Stimulated activated naive B cell treated with anti-CD40 and anti-IgM and Interleukin-4, amounts not matched to agents 10 μg/mL and 1 μg/mL and 100 μg/mL, for 72 hours (primary cell): Measurements from ENCODE around the gene ZNF532.
"Not testable (repeated sequence)": the region's sequence is repeated elsewhere in the genome, so short reads cannot be mapped to it uniquely, and the experiment has no call there.

ENCODE experiments used
- ATAC-seq, 2 donors: fragments of 150-1000 bp; cut with Tn5 transposase; replicated peaks; 2 replicates each; pipeline ENCODE4 v1.10.0; 2021; ENCODE audit warnings: moderate library complexity in 1 of 2
- DNase-seq: peaks from one replicate; pipeline ENCODE4 v3.0.0; 2021
- H3K27ac Mint-ChIP-seq: one replicate; pipeline ENCODE4 v1.8.0; 2022; ENCODE audit warnings: mild to moderate bottlenecking, mixed read lengths
- H3K27me3 Mint-ChIP-seq, 2 donors: one replicate each; pipeline ENCODE4 v1.8.0; 2022; ENCODE audit warnings: mixed read lengths in 2 of 2
- H3K36me3 Mint-ChIP-seq, 2 donors: one replicate each; pipeline ENCODE4 v1.8.0; 2022; ENCODE audit warnings: mixed read lengths in 2 of 2, mild to moderate bottlenecking in 1 of 2
- H3K4me1 Mint-ChIP-seq, 2 donors: one replicate each; pipeline ENCODE4 v1.8.0; 2022; ENCODE audit warnings: mixed read lengths in 2 of 2, mild to moderate bottlenecking in 1 of 2
- H3K4me3 Mint-ChIP-seq, 2 donors: one replicate each; pipeline ENCODE4 v1.8.0; 2022; ENCODE audit warnings: mild to moderate bottlenecking in 2 of 2, mixed read lengths in 2 of 2, moderate library complexity in 1 of 2
- H3K9me3 Mint-ChIP-seq, 2 donors: one replicate each; pipeline ENCODE4 v1.8.0; 2022; ENCODE audit warnings: mixed read lengths in 2 of 2, mild to moderate bottlenecking in 1 of 2

ZNF532 gene

GRCh38 chr18:58864146-58865032, at the start of gene ZNF532:
Gene ZNF532 (plus strand): TSS chr18:58864877. CDS start in a region left out here.
- peak within 1 kb of the TSS; percentile 72 to 78 for H3K4me3 Mint-ChIP-seq
- H3K27me3 Mint-ChIP-seq = peaks cover 0 to under 1% of the 10 kb centered on the region in 2 donors
- ATAC-seq = peak; percentile 30 to 33
- DNase-seq = no peak
- H3K9me3 Mint-ChIP-seq = peaks cover 0 to 4% of the 10 kb centered on the region in 2 donors
- H3K36me3 Mint-ChIP-seq = peaks cover 36 to 51% of the 10 kb centered on the region in 2 donors
- H3K4me1 Mint-ChIP-seq = peaks cover 26 to 34% of the 10 kb centered on the region in 2 donors
- peak within 1 kb of the TSS; percentile 92 for H3K27ac Mint-ChIP-seq

GRCh38 chr18:58819051-58819450, 45.6 kb upstream of the ZNF532 start:
- peaks cover 6 to 11% of the 10 kb centered on the region in 2 donors for H3K4me1 Mint-ChIP-seq
- H3K36me3 Mint-ChIP-seq = peaks cover 4 to 5% of the 10 kb centered on the region in 2 donors
- peaks cover 17 to 32% of the 10 kb centered on the region in 2 donors for H3K27me3 Mint-ChIP-seq
- peaks cover 7 to 9% of the 10 kb centered on the region in 2 donors for H3K9me3 Mint-ChIP-seq
- no peak overlapping the region for H3K4me3 Mint-ChIP-seq
- ATAC-seq (no peak), DNase-seq (no peak)
- H3K27ac Mint-ChIP-seq = no peak overlapping the region

GRCh38 chr18:58820251-58820650, 44.4 kb upstream of the ZNF532 start:
- Mint-ChIP-seq H3K9me3 (peaks cover 1 to 2% of the 10 kb centered on the region in 2 donors), H3K27me3 (peaks cover 17 to 41% of the 10 kb centered on the region in 2 donors), H3K4me3 (no peak overlapping the region), H3K36me3 (peaks cover 0 to 2% of the 10 kb centered on the region in 2 donors), H3K4me1 (peaks cover 0 to 6% of the 10 kb centered on the region in 2 donors), H3K27ac (no peak overlapping the region)
- no peak for DNase-seq
- ATAC-seq = no peak

GRCh38 chr18:58822944-58823343, 41.7 kb upstream of the ZNF532 start:
- Mint-ChIP-seq H3K27ac (no peak overlapping the region), H3K27me3 (peaks cover 17 to 45% of the 10 kb centered on the region in 2 donors), H3K9me3 (peaks cover 0 to 5% of the 10 kb centered on the region in 2 donors), H3K4me1 (peaks cover 1 to 10% of the 10 kb centered on the region in 2 donors), H3K4me3 (no peak overlapping the region), H3K36me3 (peaks cover 0 to 3% of the 10 kb centered on the region in 2 donors)
- no peak for ATAC-seq
- no peak for DNase-seq

GRCh38 chr18:58823412-58823811, 41.3 kb upstream of the ZNF532 start:
- no peak overlapping the region for H3K27ac Mint-ChIP-seq
- no peak overlapping the region for H3K4me3 Mint-ChIP-seq
- peaks cover 0 to 3% of the 10 kb centered on the region in 2 donors for H3K36me3 Mint-ChIP-seq
- H3K27me3 Mint-ChIP-seq = peaks cover 17 to 48% of the 10 kb centered on the region in 2 donors
- DNase-seq (no peak), ATAC-seq (no peak)
- H3K9me3 Mint-ChIP-seq = peaks cover 0 to 5% of the 10 kb centered on the region in 2 donors
- peaks cover 1 to 10% of the 10 kb centered on the region in 2 donors for H3K4me1 Mint-ChIP-seq

- H3K27me3 Mint-ChIP-seq = peaks cover 10 to 49% of the 10 kb centered on the region in 2 donors
- not testable (repeated sequence) for H3K36me3 Mint-ChIP-seq, H3K9me3 Mint-ChIP-seq, ATAC-seq, H3K4me1 Mint-ChIP-seq, H3K27ac Mint-ChIP-seq, H3K4me3 Mint-ChIP-seq, DNase-seq
Measured at GRCh38 chr18:58826926-58827325, 37.8 kb upstream of the ZNF532 start.

- Mint-ChIP-seq H3K4me1 (peaks cover 1 to 4% of the 10 kb centered on the region in 2 donors), H3K36me3 (peaks cover 1 to 3% of the 10 kb centered on the region in 2 donors), H3K27ac (no peak overlapping the region), H3K4me3 (no peak overlapping the region), H3K9me3 (peaks cover 0 to 5% of the 10 kb centered on the region in 2 donors), H3K27me3 (peaks cover 10 to 48% of the 10 kb centered on the region in 2 donors)
- DNase-seq = no peak
- ATAC-seq = no peak
Measured at GRCh38 chr18:58827428-58827827, 37.2 kb upstream of the ZNF532 start.

GRCh38 chr18:58827886-58828285, 36.8 kb upstream of the ZNF532 start:
- H3K27ac Mint-ChIP-seq = no peak overlapping the region
- H3K9me3 Mint-ChIP-seq = peaks cover 0 to 5% of the 10 kb centered on the region in 2 donors
- peaks cover 1 to 3% of the 10 kb centered on the region in 2 donors for H3K36me3 Mint-ChIP-seq
- H3K4me1 Mint-ChIP-seq = peaks cover 1 to 4% of the 10 kb centered on the region in 2 donors
- no peak overlapping the region for H3K4me3 Mint-ChIP-seq
- H3K27me3 Mint-ChIP-seq = peaks cover 5 to 43% of the 10 kb centered on the region in 2 donors
- ATAC-seq (no peak), DNase-seq (no peak)

- H3K36me3 Mint-ChIP-seq = peaks cover 1 to 3% of the 10 kb centered on the region in 2 donors
- ATAC-seq = no peak
- H3K27me3 Mint-ChIP-seq = peaks cover 4 to 41% of the 10 kb centered on the region in 2 donors
- no peak overlapping the region for H3K4me3 Mint-ChIP-seq
- H3K9me3 Mint-ChIP-seq = peaks cover 0 to 5% of the 10 kb centered on the region in 2 donors
- no peak overlapping the region for H3K27ac Mint-ChIP-seq
- DNase-seq = no peak
- H3K4me1 Mint-ChIP-seq = peaks cover 1 to 4% of the 10 kb centered on the region in 2 donors
Measured at GRCh38 chr18:58828399-58829121, 36.1 kb upstream of the ZNF532 start.

- ATAC-seq = no peak
- Mint-ChIP-seq H3K4me3 (no peak overlapping the region), H3K4me1 (peaks cover 1 to 4% of the 10 kb centered on the region in 2 donors), H3K27me3 (peaks cover 4 to 41% of the 10 kb centered on the region in 2 donors), H3K27ac (no peak overlapping the region), H3K36me3 (peaks cover 1 to 3% of the 10 kb centered on the region in 2 donors), H3K9me3 (peaks cover 0 to 5% of the 10 kb centered on the region in 2 donors)
- no peak for DNase-seq
Measured at GRCh38 chr18:58829263-58829662, 35.4 kb upstream of the ZNF532 start.

GRCh38 chr18:58829886-58830285, 34.8 kb upstream of the ZNF532 start:
- DNase-seq, H3K4me3 Mint-ChIP-seq, ATAC-seq, H3K36me3 Mint-ChIP-seq, H3K9me3 Mint-ChIP-seq, H3K4me1 Mint-ChIP-seq, H3K27ac Mint-ChIP-seq: not testable (repeated sequence)
- H3K27me3 Mint-ChIP-seq = peaks cover 4 to 36% of the 10 kb centered on the region in 2 donors

- peaks cover 1 to 3% of the 10 kb centered on the region in 2 donors for H3K36me3 Mint-ChIP-seq
- H3K4me3 Mint-ChIP-seq = no peak overlapping the region
- DNase-seq (no peak), ATAC-seq (no peak)
- H3K9me3 Mint-ChIP-seq = peaks cover 0 to 5% of the 10 kb centered on the region in 2 donors
- peaks cover 0 to 2% of the 10 kb centered on the region in 2 donors for H3K4me1 Mint-ChIP-seq
- H3K27me3 Mint-ChIP-seq = peaks cover 4 to 24% of the 10 kb centered on the region in 2 donors
- H3K27ac Mint-ChIP-seq = no peak overlapping the region
Measured at GRCh38 chr18:58831606-58832005, 33.1 kb upstream of the ZNF532 start.

- H3K27ac Mint-ChIP-seq = no peak overlapping the region
- H3K4me3 Mint-ChIP-seq = no peak overlapping the region
- no peak for ATAC-seq
- no peaks in the 10 kb centered on the region for H3K36me3 Mint-ChIP-seq
- H3K27me3 Mint-ChIP-seq = no peaks in the 10 kb centered on the region
- no peaks in the 10 kb centered on the region for H3K9me3 Mint-ChIP-seq
- H3K4me1 Mint-ChIP-seq = no peaks in the 10 kb centered on the region
- no peak for DNase-seq
Measured at GRCh38 chr18:58838165-58838860, 26.4 kb upstream of the ZNF532 start.

- Mint-ChIP-seq H3K4me1 (no peaks in the 10 kb centered on the region), H3K36me3 (no peaks in the 10 kb centered on the region), H3K9me3 (no peaks in the 10 kb centered on the region), H3K27me3 (no peaks in the 10 kb centered on the region), H3K4me3 (no peak overlapping the region), H3K27ac (no peak overlapping the region)
- no peak for DNase-seq
- no peak for ATAC-seq
Measured at GRCh38 chr18:58838946-58839345, 25.7 kb upstream of the ZNF532 start.
